Peyer's patch (tissue), 4 donors: ENCODE results near the gene RUFY4. TPM values are rescaled to one million over a fixed set of nuclear protein-coding genes. Genes with fewer than 3 reads are reported as not detected.
"Not testable (repeated sequence)": the region's sequence is repeated elsewhere in the genome, so short reads cannot be mapped to it uniquely, and the experiment has no call there.

ENCODE experiments used
- DNase-seq, 3 donors: peaks; one replicate each; pipeline ENCODE4 v3.0.0-alpha.2; 2017 to 2019
- H3K27ac ChIP-seq, 4 donors: fragments of 200-600 bp; sonication (generic); one replicate each; pipeline ENCODE4 v1.5.1; 2016 to 2019
- H3K27me3 ChIP-seq, 2 donors: fragments of 200-600 bp; sonication (generic); one replicate each; pipeline ENCODE4 v1.5.1; 2019
- H3K36me3 ChIP-seq, 3 donors: fragments of 200-600 bp; sonication (generic); one replicate each; pipeline ENCODE4 v1.5.1; 2016 to 2019
- H3K4me1 ChIP-seq, 4 donors: fragments of 200-600 bp; sonication (generic); one replicate each; pipeline ENCODE4 v1.5.1; 2016 to 2019
- H3K4me3 ChIP-seq, 4 donors: fragments of 200-600 bp; sonication (generic); 1 replicate in 3 of 4; 2 replicates in 1 of 4; pipeline ENCODE4 v1.5.1; 2016 to 2019; ENCODE audit warnings: mild to moderate bottlenecking in 1 of 4
- H3K9me3 ChIP-seq, 4 donors: fragments of 200-600 bp; sonication (generic); one replicate each; pipeline ENCODE4 v1.5.1; 2016 to 2019; ENCODE audit warnings: mild to moderate bottlenecking in 1 of 4
- CTCF ChIP-seq, 6 experiments: fragments of 450-650 bp in 4 of 6; fragments of 200-600 bp in 2 of 6; sonication (generic) in 1 of 6; IDR thresholded peaks; one replicate each; pipeline ENCODE4 v1.5.1; 2017 to 2019; ENCODE audit warnings: antibody characterized with exemption in 6 of 6, mild to moderate bottlenecking in 3 of 6, moderate library complexity in 1 of 6
- POLR2A ChIP-seq, 2 donors: fragments of 450-650 bp; IDR thresholded peaks; one replicate each; pipeline ENCODE4 v1.5.1; 2017; ENCODE audit warnings: antibody characterized with exemption in 2 of 2, mild to moderate bottlenecking in 2 of 2, moderate library complexity in 2 of 2
- total RNA-seq, 4 donors: library from RNA; depleted of rRNA; stranded (reverse); fragments of >200 nt; gene quantifications; one replicate each; pipeline ENCODE4 v1.1.0, GENCODE V29; 2016

RUFY4 gene
- total RNA-seq, 4 donors from 2014 or later: 0.27 to 5.0 TPM; not detected in 2

DNA sequence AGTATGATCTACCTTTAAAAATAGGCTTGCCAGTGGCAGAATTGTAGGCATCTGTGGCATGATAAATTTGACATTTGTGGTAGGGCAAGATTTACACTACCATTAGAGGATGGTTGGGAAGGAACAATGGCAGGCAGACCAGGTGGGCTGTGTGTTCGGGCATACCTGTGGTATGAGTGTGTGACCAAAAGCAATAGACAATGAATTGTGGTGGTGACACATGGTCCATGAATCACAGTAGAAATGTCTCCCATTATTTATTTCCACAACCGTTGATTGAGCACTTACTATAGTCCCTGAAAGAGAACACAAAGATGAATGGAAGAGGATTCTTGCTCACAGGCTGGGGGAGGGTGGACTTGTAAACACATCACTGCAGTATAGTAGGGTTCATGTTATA lies 29.9 kb upstream of the RUFY4 start:
- no peaks in the 10 kb centered on the region for H3K9me3 ChIP-seq
- TF ChIP-seq CTCF (IDR thresholded peaks at IDR 0.05) (no peak), POLR2A (IDR thresholded peaks at IDR 0.05) (no peak)
- no peak for DNase-seq
- no peak overlapping the region for H3K27ac ChIP-seq
- H3K36me3 ChIP-seq: no peaks in the 10 kb centered on the region
- H3K4me3 ChIP-seq: no peak overlapping the region
- peaks cover 0 to 4% (median 0%) of the 10 kb centered on the region in 4 donors for H3K4me1 ChIP-seq
- H3K27me3 ChIP-seq: no peaks in the 10 kb centered on the region

DNA sequence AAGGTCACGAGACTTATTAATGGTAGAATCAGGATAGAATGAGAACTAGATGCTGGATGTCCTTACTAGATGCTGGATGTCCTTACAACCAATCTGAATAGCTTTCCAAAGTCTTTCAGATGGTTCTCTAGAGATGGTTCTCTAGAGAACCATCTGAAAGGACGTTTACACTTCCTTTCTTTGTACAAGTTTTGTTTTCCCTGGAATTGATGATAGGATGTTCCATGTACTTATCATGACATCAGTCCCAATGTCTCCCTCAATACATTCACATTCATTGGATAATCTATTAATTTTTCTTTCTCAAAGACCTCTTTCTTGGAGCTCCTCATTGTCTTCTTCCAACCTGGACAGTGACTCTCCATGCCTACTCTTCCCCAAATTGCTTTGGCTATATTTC lies 28.2 kb upstream of the RUFY4 start:
- no peak overlapping the region for H3K4me3 ChIP-seq
- no peaks in the 10 kb centered on the region for H3K36me3 ChIP-seq
- no peak overlapping the region for H3K27ac ChIP-seq
- no peak for DNase-seq
- no peaks in the 10 kb centered on the region for H3K27me3 ChIP-seq
- no peaks in the 10 kb centered on the region for H3K9me3 ChIP-seq
- no peaks in the 10 kb centered on the region for H3K4me1 ChIP-seq
- TF ChIP-seq POLR2A (IDR thresholded peaks at IDR 0.05) (no peak), CTCF (IDR thresholded peaks at IDR 0.05) (no peak)

- Histone ChIP-seq H3K4me1 (no peaks in the 10 kb centered on the region), H3K36me3 (no peaks in the 10 kb centered on the region), H3K27ac (no peak overlapping the region), H3K4me3 (no peak overlapping the region), H3K27me3 (no peaks in the 10 kb centered on the region), H3K9me3 (no peaks in the 10 kb centered on the region)
- TF ChIP-seq CTCF (IDR thresholded peaks at IDR 0.05): no peak
- TF ChIP-seq POLR2A (IDR thresholded peaks at IDR 0.05): no peak
- DNase-seq: no peak
These were observed 27.5 kb upstream of the RUFY4 start for GRCh38 chr2:218041302-218042168.

GRCh38 chr2:218043100-218043499 lies 26.0 kb upstream of the RUFY4 start:
- no peaks in the 10 kb centered on the region for H3K4me1 ChIP-seq
- H3K36me3 ChIP-seq: no peaks in the 10 kb centered on the region
- no peak overlapping the region for H3K4me3 ChIP-seq
- H3K27me3 ChIP-seq: no peaks in the 10 kb centered on the region
- TF ChIP-seq CTCF (IDR thresholded peaks at IDR 0.05) (no peak), POLR2A (IDR thresholded peaks at IDR 0.05) (no peak)
- no peak for DNase-seq
- H3K27ac ChIP-seq: no peak overlapping the region
- no peaks in the 10 kb centered on the region for H3K9me3 ChIP-seq

GRCh38 chr2:218043701-218044109 lies 25.3 kb upstream of the RUFY4 start:
- TF ChIP-seq POLR2A (IDR thresholded peaks at IDR 0.05): no peak
- no peak for TF ChIP-seq CTCF (IDR thresholded peaks at IDR 0.05)
- DNase-seq: peak in 1 of 3 donors; percentile 21
- H3K27ac ChIP-seq: no peak overlapping the region

DNA sequence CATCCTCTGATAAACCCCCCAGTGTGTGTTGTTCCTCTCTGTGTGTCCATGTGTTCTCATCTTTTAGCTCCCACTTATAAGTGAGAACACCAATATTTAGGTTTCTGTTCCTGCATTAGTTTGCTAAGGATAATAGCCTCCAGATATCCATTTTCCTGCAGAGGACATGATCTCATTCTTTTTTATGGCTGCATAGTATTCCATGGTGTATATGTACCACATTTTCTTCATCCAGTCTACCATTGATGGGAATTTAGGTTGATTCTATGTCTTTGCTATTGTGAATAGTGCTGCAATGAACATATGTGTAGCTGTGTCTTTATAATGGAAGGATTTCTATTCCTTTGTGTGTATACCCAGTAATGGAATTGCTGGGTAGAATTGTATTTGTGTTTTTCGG lies 24.5 kb upstream of the RUFY4 start:
- not testable (repeated sequence) for H3K36me3 ChIP-seq, H3K27me3 ChIP-seq, H3K9me3 ChIP-seq, H3K4me3 ChIP-seq, H3K27ac ChIP-seq, DNase-seq, H3K4me1 ChIP-seq

More at GRCh38 chr2:218043701-218044109, 25.3 kb upstream of the RUFY4 start:
- Histone ChIP-seq H3K4me3 (no peak overlapping the region), H3K9me3 (no peaks in the 10 kb centered on the region), H3K27me3 (no peaks in the 10 kb centered on the region), H3K4me1 (no peaks in the 10 kb centered on the region), H3K36me3 (no peaks in the 10 kb centered on the region)
